Ectodermal cell (in vitro differentiated cells): ENCODE measurements around the gene TMEM178B.

Source experiments
- H3K27ac ChIP-seq: 2 replicates; pipeline ENCODE4 v1.7.0; 2013; ENCODE audit warnings: mild to moderate bottlenecking, low read depth, low read length; ENCODE audit not compliant: insufficient read depth, poor library complexity, severe bottlenecking
- H3K27me3 ChIP-seq: 2 replicates; pipeline ENCODE4 v1.7.0; 2013; ENCODE audit warnings: mild to moderate bottlenecking, low read length; ENCODE audit not compliant: insufficient read depth, control insufficient read depth, poor library complexity, severe bottlenecking
- H3K36me3 ChIP-seq: one replicate; pipeline ENCODE4 v1.7.0; 2013; ENCODE audit warnings: low read length; ENCODE audit not compliant: control insufficient read depth, insufficient read depth
- H3K4me1 ChIP-seq: one replicate; pipeline ENCODE4 v1.7.0; 2013; ENCODE audit warnings: low read length; ENCODE audit not compliant: control insufficient read depth, insufficient read depth
- H3K4me3 ChIP-seq: 2 replicates; pipeline ENCODE4 v1.7.0; 2013; ENCODE audit warnings: low read depth, low read length, control low read depth; ENCODE audit not compliant: insufficient read depth
- H3K9me3 ChIP-seq: 2 replicates; pipeline ENCODE4 v1.7.0; 2013; ENCODE audit warnings: mild to moderate bottlenecking, low read length, moderate library complexity; ENCODE audit not compliant: control insufficient read depth
- WGBS, 2 experiments: methylation state at CpG; one replicate each; pipeline ENCODE4 v1.1.7; 2013; ENCODE audit warnings: missing lambda C conversion rate in 2 of 2; 5-methylcytosine and 5-hydroxymethylcytosine counted together

TMEM178B gene

GRCh38 chr7:141356161-141356560, 282.3 kb downstream of the TMEM178B start:
- 74 to 77% methylated on average over 3 of the region's 3 CpGs for WGBS, 2 experiments
- Histone ChIP-seq H3K27ac (no peak overlapping the region), H3K36me3 (no peaks in the 10 kb centered on the region), H3K4me3 (no peak overlapping the region), H3K9me3 (no peaks in the 10 kb centered on the region), H3K4me1 (peaks cover 11% of the 10 kb centered on the region), H3K27me3 (no peaks in the 10 kb centered on the region)

- no peak overlapping the region for H3K27ac ChIP-seq
- H3K9me3 ChIP-seq: no peaks in the 10 kb centered on the region
- H3K4me1 ChIP-seq: peaks cover 23% of the 10 kb centered on the region
- no peaks in the 10 kb centered on the region for H3K36me3 ChIP-seq
- 100% methylated on average over 1 of the region's 1 CpG; no CpG with 5 or more reads in 1 of the 2 experiments for WGBS, 2 experiments
- H3K4me3 ChIP-seq: no peak overlapping the region
- no peaks in the 10 kb centered on the region for H3K27me3 ChIP-seq
Observed at GRCh38 chr7:141358386-141358785, 284.5 kb downstream of the TMEM178B start.

- Histone ChIP-seq H3K36me3 (no peaks in the 10 kb centered on the region), H3K27me3 (no peaks in the 10 kb centered on the region), H3K27ac (no peak overlapping the region), H3K4me3 (no peak overlapping the region), H3K9me3 (no peaks in the 10 kb centered on the region), H3K4me1 (peaks cover 22% of the 10 kb centered on the region)
- 90 to 93% methylated on average over 2 to 3 of the region's 3 CpGs for WGBS, 2 experiments
Observed at GRCh38 chr7:141359262-141359661, 285.4 kb downstream of the TMEM178B start.

- Histone ChIP-seq H3K9me3 (no peaks in the 10 kb centered on the region), H3K27ac (no peak overlapping the region), H3K27me3 (no peaks in the 10 kb centered on the region), H3K36me3 (no peaks in the 10 kb centered on the region), H3K4me3 (no peak overlapping the region), H3K4me1 (peaks cover 16% of the 10 kb centered on the region)
- 92 to 98% methylated on average over 5 of the region's 5 CpGs for WGBS, 2 experiments
Observed at GRCh38 chr7:141359740-141360415, 286.0 kb downstream of the TMEM178B start.

- Histone ChIP-seq H3K36me3 (no peaks in the 10 kb centered on the region), H3K9me3 (no peaks in the 10 kb centered on the region), H3K27me3 (no peaks in the 10 kb centered on the region), H3K4me3 (no peak overlapping the region), H3K4me1 (peaks cover 13% of the 10 kb centered on the region), H3K27ac (no peak overlapping the region)
- 95 to 99% methylated on average over 3 of the region's 3 CpGs for WGBS, 2 experiments
Observed at GRCh38 chr7:141360416-141360760, 286.5 kb downstream of the TMEM178B start.

GRCh38 chr7:141360803-141361202, 286.9 kb downstream of the TMEM178B start:
- 83 to 100% methylated on average over 1 of the region's 1 CpG for WGBS, 2 experiments
- H3K36me3 ChIP-seq: no peaks in the 10 kb centered on the region
- H3K9me3 ChIP-seq: no peaks in the 10 kb centered on the region
- H3K4me1 ChIP-seq: peaks cover 17% of the 10 kb centered on the region
- no peaks in the 10 kb centered on the region for H3K27me3 ChIP-seq
- H3K27ac ChIP-seq: no peak overlapping the region
- no peak overlapping the region for H3K4me3 ChIP-seq

GRCh38 chr7:141361479-141361878, 287.6 kb downstream of the TMEM178B start:
- peaks cover 24% of the 10 kb centered on the region for H3K4me1 ChIP-seq
- WGBS, 2 experiments: 96 to 98% methylated on average over 2 of the region's 2 CpGs
- H3K36me3 ChIP-seq: no peaks in the 10 kb centered on the region
- H3K4me3 ChIP-seq: no peak overlapping the region
- H3K27ac ChIP-seq: no peak overlapping the region
- no peaks in the 10 kb centered on the region for H3K9me3 ChIP-seq
- H3K27me3 ChIP-seq: no peaks in the 10 kb centered on the region

GRCh38 chr7:141361960-141362359, 288.1 kb downstream of the TMEM178B start:
- Histone ChIP-seq H3K4me1 (peaks cover 27% of the 10 kb centered on the region), H3K4me3 (no peak overlapping the region), H3K36me3 (no peaks in the 10 kb centered on the region), H3K27ac (no peak overlapping the region), H3K9me3 (no peaks in the 10 kb centered on the region), H3K27me3 (no peaks in the 10 kb centered on the region)
- 91 to 93% methylated on average over 4 of the region's 4 CpGs for WGBS, 2 experiments

- H3K9me3 ChIP-seq: no peaks in the 10 kb centered on the region
- H3K36me3 ChIP-seq: no peaks in the 10 kb centered on the region
- peaks cover 35% of the 10 kb centered on the region for H3K4me1 ChIP-seq
- no peak overlapping the region for H3K27ac ChIP-seq
- no peaks in the 10 kb centered on the region for H3K27me3 ChIP-seq
- no peak overlapping the region for H3K4me3 ChIP-seq
- WGBS, 2 experiments: 90 to 92% methylated on average over 13 of the region's 13 CpGs
Observed at GRCh38 chr7:141362580-141363435, 288.9 kb downstream of the TMEM178B start.

GRCh38 chr7:141363748-141364147, 289.9 kb downstream of the TMEM178B start:
- Histone ChIP-seq H3K4me1 (peaks cover 43% of the 10 kb centered on the region), H3K27me3 (no peaks in the 10 kb centered on the region), H3K27ac (no peak overlapping the region), H3K4me3 (no peak overlapping the region), H3K36me3 (no peaks in the 10 kb centered on the region), H3K9me3 (no peaks in the 10 kb centered on the region)
- WGBS, 2 experiments: 88 to 94% methylated on average over 1 to 2 of the region's 2 CpGs
